Heart left ventricle (tissue), 16 donors: Measurements from ENCODE around the gene KCND3. TPM values are rescaled to one million over a fixed set of nuclear protein-coding genes. Genes with fewer than 3 reads are reported as not detected.

ENCODE experiments used
- ATAC-seq, 4 donors: fragments of 200-7000 bp; cut with Tn5 transposase; one replicate each; pipeline ENCODE4 v1.9.1; 2020 to 2022; ENCODE audit warnings: moderate library complexity in 4 of 4, mild to moderate bottlenecking in 3 of 4, moderate number of reproducible peaks in 1 of 4
- DNase-seq, 5 donors: peaks; one replicate each; pipeline ENCODE4 v3.0.0-alpha.2; 2020
- H3K27ac ChIP-seq, 12 donors: fragments of 200-600 bp; sonication (generic) in 4 of 12; one replicate each; pipeline versions ENCODE4 v1.5.0 to v1.8.0; 2016 to 2022; ENCODE audit warnings: mild to moderate bottlenecking in 2 of 12
- H3K27me3 ChIP-seq, 9 donors: fragments of 200-600 bp; sonication (generic) in 2 of 9; one replicate each; pipeline versions ENCODE4 v1.5.1 to v1.8.0; 2016 to 2022; ENCODE audit warnings: mild to moderate bottlenecking in 3 of 9
- H3K36me3 ChIP-seq, 9 donors: fragments of 200-600 bp; sonication (generic) in 2 of 9; one replicate each; pipeline versions ENCODE4 v1.5.0 to v1.8.0; 2018 to 2022; ENCODE audit warnings: mild to moderate bottlenecking in 2 of 9
- H3K4me1 ChIP-seq, 12 donors: fragments of 200-600 bp; sonication (generic) in 4 of 12; one replicate each; pipeline versions ENCODE4 v1.5.0 to v1.8.0; 2016 to 2022; ENCODE audit warnings: mild to moderate bottlenecking in 3 of 12
- H3K4me3 ChIP-seq, 12 donors: fragments of 200-600 bp; sonication (generic) in 4 of 12; one replicate each; pipeline versions ENCODE4 v1.5.0 to v1.8.0; 2017 to 2022; ENCODE audit warnings: mild to moderate bottlenecking in 9 of 12, moderate library complexity in 4 of 12
- H3K9me3 ChIP-seq, 12 donors: fragments of 200-600 bp; sonication (generic) in 4 of 12; one replicate each; pipeline versions ENCODE4 v1.5.0 to v1.8.0; 2016 to 2022; ENCODE audit warnings: mild to moderate bottlenecking in 1 of 12
- POLR2A ChIP-seq, 2 donors: fragments of 450-650 bp; IDR thresholded peaks; one replicate each; pipeline ENCODE4 v1.6.1; 2017; ENCODE audit warnings: antibody characterized with exemption in 2 of 2, mild to moderate bottlenecking in 2 of 2, moderate library complexity in 2 of 2
- WGBS, 4 donors: extraction: QIAGEN DNeasy Blood & Tissue Kit in 2 of 4; methylation state at CpG; one replicate each; pipeline versions ENCODE4 v1.1.5 to v1.1.7; 2013 to 2018; 5-methylcytosine and 5-hydroxymethylcytosine counted together
- intact Hi-C, 10 donors: fragments of 100-400 bp; cut with DNase I; formaldehyde crosslinking; loops; one replicate each; pipeline versions ENCODE4 v1.11.1 to v1.14.2; 2022
- polyA plus RNA-seq, 2 donors: library from polyadenylated mRNA; stranded (reverse); fragments of 200-250 nt; gene quantifications; one replicate each; pipeline ENCODE4 v1.2.3, GENCODE V29; 2013
- total RNA-seq, 9 donors: library from RNA; depleted of rRNA in 2 of 9; stranded (reverse); fragments of >200 nt in 2 of 9; fragmentation: NEBNext Ultra II Directional in 3 of 9; extraction: Animal tissue kit (Norgen Biotek cat#: 25700) in 3 of 9; gene quantifications; one replicate each; pipeline versions ENCODE4 v1.1.0 to v1.2.4, GENCODE V29; 2016 to 2023
- TF ChIP-seq, protein P1 (sequence below), 12 donors: fragments of 200-600 bp; sonication (generic) in 4 of 12; IDR thresholded peaks; one replicate each; pipeline versions ENCODE4 v1.5.0 to v1.8.0; 2018 to 2022; ENCODE audit warnings: antibody characterized with exemption in 12 of 12, mild to moderate bottlenecking in 5 of 12
- donor health status: ischemic (EF 13 %, LVEDD 7.1; RV severe dilation, severe dysfunction).
- donor health status: healthy with polysubstance abuse.
- donor health status: DM: no; HTN: yes; CAD: no.
- donor health status: DM: no; HTN: no; CAD: no.
- donor health status: ischemic (EF 25% LVEDD 6.9; RV normal size, moderate dysfunction).
- donor health status: ischemic (EF 25% LVEDD 5.7; RV mildly dilated, moderate dysfunction).
- donor health status: healthy.
- donor health status: DM: yes; HTN: yes; CAD: no.
- donor health status: ischemic (EF 35%, LVEDD 5.7; RV mildly dilated, moderate dysfunction).
- donor health status: nonischemic (EF 11% LVEDD 7.7; RV severe dilation, severe dysfunction).
- donor health status: DM: yes; HTN: yes; CAD: no.
- donor health status: PGD.
- donor health status: ischemic (EF 29% LVEDD 5.4; RV normal size, mild dysfunction).
- donor health status: nonischemic (EF 23%, LVEDD 6.1; RV moderate dilation, normal function).

The KCND3 gene
- total and polyA plus RNA-seq, 11 donors = 7.2 to 23.0 (median 15.3) TPM

- Histone ChIP-seq H3K9me3 (peaks cover 0 to 12% (median 0%) of the 10 kb centered on the region in 12 donors), H3K4me1 (no peaks in the 10 kb centered on the region), H3K27me3 (no peaks in the 10 kb centered on the region), H3K27ac (no peak overlapping the region), H3K36me3 (no peaks in the 10 kb centered on the region), H3K4me3 (no peak overlapping the region)
- TF ChIP-seq, protein P1, sequence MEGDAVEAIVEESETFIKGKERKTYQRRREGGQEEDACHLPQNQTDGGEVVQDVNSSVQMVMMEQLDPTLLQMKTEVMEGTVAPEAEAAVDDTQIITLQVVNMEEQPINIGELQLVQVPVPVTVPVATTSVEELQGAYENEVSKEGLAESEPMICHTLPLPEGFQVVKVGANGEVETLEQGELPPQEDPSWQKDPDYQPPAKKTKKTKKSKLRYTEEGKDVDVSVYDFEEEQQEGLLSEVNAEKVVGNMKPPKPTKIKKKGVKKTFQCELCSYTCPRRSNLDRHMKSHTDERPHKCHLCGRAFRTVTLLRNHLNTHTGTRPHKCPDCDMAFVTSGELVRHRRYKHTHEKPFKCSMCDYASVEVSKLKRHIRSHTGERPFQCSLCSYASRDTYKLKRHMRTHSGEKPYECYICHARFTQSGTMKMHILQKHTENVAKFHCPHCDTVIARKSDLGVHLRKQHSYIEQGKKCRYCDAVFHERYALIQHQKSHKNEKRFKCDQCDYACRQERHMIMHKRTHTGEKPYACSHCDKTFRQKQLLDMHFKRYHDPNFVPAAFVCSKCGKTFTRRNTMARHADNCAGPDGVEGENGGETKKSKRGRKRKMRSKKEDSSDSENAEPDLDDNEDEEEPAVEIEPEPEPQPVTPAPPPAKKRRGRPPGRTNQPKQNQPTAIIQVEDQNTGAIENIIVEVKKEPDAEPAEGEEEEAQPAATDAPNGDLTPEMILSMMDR (IDR thresholded peaks at IDR 0.05) = no peak
- TF ChIP-seq POLR2A (IDR thresholded peaks at IDR 0.05) = no peak
- intact Hi-C loops = no loop called here
- no peak for DNase-seq
- 93 to 94% (median 93%) methylated on average over 6 of the region's 6 CpGs for WGBS, 4 donors
- no peak for ATAC-seq
Observed at GRCh38 chr1:111822138-111822537, 167.3 kb downstream of the KCND3 start.

- TF ChIP-seq POLR2A (IDR thresholded peaks at IDR 0.05) = no peak
- TF ChIP-seq, protein P1 (IDR thresholded peaks at IDR 0.05) = no peak
- no peak for ATAC-seq
- Histone ChIP-seq H3K36me3 (no peaks in the 10 kb centered on the region), H3K4me3 (no peak overlapping the region), H3K9me3 (peaks cover 0 to 12% (median 0%) of the 10 kb centered on the region in 12 donors), H3K4me1 (no peaks in the 10 kb centered on the region), H3K27me3 (no peaks in the 10 kb centered on the region), H3K27ac (no peak overlapping the region)
- WGBS, 4 donors = 67 to 87% (median 85%) methylated on average over 5 to 7 of the region's 7 CpGs
- intact Hi-C loops = no loop called here
- no peak for DNase-seq
Observed at GRCh38 chr1:111821121-111821745, 168.2 kb downstream of the KCND3 start.

DNA sequence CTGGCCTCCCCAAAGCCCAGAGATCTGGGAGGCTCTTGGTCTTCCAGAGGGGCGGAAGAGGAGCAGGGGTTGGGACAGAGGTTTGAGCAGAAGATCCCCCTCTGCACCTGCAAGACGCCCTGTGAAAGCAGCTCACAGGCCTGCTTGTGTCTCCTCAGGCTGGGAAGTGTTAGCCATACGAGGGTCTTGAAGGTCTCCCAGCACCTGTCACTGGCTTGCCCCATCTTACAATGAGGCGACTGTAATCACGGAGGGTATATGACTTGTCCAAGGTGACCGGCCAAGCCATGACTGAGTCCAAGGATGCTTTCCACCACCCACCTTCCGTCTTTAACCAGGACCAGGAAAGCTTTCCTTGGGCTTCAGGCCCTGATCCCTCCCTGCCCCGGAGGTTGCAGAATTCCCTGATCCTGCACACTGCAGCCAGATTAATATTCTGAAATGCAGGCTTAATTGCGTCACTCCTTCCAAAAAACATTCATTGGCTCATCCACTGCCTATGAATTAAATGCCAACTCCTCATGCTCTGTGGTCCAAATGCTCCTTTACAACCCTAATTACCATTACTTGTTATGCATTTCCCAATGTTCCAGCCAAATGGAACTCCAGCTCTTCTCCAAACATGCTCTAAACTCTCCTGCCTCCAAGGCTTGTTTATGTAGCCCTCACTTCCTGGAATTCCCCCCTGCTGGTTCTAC is 169.8 kb downstream of the KCND3 start:
- Histone ChIP-seq H3K27ac (no peak overlapping the region), H3K36me3 (no peaks in the 10 kb centered on the region), H3K4me1 (peaks cover 0 to 2% (median 0%) of the 10 kb centered on the region in 12 donors), H3K9me3 (peaks cover 0 to 4% (median 0%) of the 10 kb centered on the region in 12 donors), H3K27me3 (no peaks in the 10 kb centered on the region), H3K4me3 (no peak overlapping the region)
- ATAC-seq = no peak
- no peak for TF ChIP-seq POLR2A (IDR thresholded peaks at IDR 0.05)
- TF ChIP-seq, protein P1 (IDR thresholded peaks at IDR 0.05) = no peak
- WGBS, 4 donors = 78 to 91% (median 87%) methylated on average over 7 to 9 of the region's 9 CpGs
- intact Hi-C loops = no loop called here
- no peak for DNase-seq

DNA sequence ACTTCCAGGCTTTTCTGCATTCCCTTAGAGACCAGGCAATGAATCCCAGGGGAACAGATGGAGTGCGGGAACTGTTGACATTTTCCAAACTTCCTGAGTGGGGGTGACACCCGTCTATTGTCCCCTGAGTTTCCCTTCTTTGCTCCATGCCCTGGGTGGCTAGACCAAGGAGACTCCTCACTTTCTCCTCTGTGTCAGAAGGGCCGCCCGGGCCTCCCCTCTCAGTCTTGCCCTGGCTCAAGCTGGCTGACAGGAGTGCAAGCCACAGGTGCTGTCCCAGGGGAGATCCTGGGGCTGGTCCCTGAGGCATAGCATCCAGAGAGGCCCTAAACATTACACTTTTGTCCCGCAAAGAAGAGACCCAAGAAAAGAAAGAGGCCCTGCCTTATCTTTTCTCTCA is 170.9 kb downstream of the KCND3 start:
- H3K4me3 ChIP-seq = no peak overlapping the region
- H3K9me3 ChIP-seq = no peaks in the 10 kb centered on the region
- intact Hi-C loops = no loop called here
- no peaks in the 10 kb centered on the region for H3K36me3 ChIP-seq
- H3K27me3 ChIP-seq = no peaks in the 10 kb centered on the region
- WGBS, 4 donors = 78 to 83% (median 80%) methylated on average over 5 of the region's 5 CpGs
- no peak for TF ChIP-seq POLR2A (IDR thresholded peaks at IDR 0.05)
- TF ChIP-seq, protein P1 (IDR thresholded peaks at IDR 0.05) = no peak
- H3K4me1 ChIP-seq = peaks cover 0 to 4% (median 0%) of the 10 kb centered on the region in 12 donors
- no peak overlapping the region for H3K27ac ChIP-seq
- DNase-seq = no peak
- ATAC-seq = no peak
